ENCODE results near the gene STX1A.
"Not testable (repeated sequence)": the region's sequence is repeated elsewhere in the genome, so short reads cannot be mapped to it uniquely, and the experiment has no call there.

The STX1A gene

GRCh38 chr7:73680501-73680900 is 39.0 kb downstream of the STX1A start:
- no peak for DNase-seq

- DNase-seq: no peak
These were observed 39.8 kb downstream of the STX1A start for GRCh38 chr7:73679709-73680108.

DNA sequence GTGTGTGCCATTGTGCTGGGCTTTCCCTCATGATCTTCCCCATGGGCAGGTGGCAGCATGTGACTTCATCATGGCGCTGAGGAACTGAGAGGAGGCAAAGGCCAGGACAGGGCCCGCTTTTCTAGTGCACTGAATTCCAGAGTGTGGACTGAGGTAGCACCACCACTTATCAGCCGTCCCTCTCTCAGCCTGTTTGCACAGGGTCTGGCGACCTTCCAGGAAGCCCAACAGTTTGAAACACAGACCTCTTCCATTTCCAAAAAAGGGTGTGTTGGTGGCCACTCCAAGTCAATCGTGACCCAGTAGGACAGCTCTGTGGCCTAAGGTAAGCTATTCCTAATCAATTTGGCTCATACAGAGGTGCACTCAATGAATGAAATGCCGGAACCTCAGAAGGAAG is 40.6 kb downstream of the STX1A start:
- no peak for DNase-seq

GRCh38 chr7:73676062-73676461 is 43.4 kb downstream of the STX1A start:
- not testable (repeated sequence) for DNase-seq

DNA sequence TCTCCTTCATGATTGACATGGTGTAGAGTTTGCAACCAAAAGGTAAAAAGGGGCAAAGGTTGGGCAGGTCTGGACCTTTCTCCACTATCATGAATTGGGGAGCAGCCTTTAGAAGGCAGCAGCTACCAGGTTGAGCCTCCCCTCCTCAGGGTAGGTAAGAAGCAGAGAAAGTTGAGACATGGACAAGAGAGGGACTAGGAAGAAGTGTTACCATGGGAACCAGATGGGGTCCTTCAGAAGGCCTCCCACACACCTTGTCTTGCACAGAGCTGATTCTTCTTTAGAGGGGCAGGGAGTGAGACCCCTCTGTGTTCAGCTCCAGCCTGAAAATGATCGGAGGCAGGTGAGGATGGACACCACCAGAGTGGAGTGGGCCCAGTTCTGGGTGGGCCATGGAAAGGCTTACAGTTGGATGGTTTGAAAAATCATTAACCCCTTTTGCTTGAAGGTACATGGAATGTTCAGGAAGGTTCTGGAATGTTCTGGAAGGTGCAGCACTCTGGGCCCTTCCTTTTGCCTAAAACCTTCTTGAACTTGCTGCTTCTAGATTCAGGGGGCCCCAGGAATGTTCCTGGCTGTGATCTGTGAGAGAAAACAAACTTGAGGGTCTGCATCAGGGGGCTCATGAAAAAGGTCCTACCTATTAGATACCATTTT is 44.9 kb downstream of the STX1A start:
- DNase-seq: no peak

- no peak for DNase-seq
These were observed 47.5 kb downstream of the STX1A start for GRCh38 chr7:73671857-73672445.

- no peak for DNase-seq
These were observed 48.2 kb downstream of the STX1A start for GRCh38 chr7:73671322-73671661.

DNA sequence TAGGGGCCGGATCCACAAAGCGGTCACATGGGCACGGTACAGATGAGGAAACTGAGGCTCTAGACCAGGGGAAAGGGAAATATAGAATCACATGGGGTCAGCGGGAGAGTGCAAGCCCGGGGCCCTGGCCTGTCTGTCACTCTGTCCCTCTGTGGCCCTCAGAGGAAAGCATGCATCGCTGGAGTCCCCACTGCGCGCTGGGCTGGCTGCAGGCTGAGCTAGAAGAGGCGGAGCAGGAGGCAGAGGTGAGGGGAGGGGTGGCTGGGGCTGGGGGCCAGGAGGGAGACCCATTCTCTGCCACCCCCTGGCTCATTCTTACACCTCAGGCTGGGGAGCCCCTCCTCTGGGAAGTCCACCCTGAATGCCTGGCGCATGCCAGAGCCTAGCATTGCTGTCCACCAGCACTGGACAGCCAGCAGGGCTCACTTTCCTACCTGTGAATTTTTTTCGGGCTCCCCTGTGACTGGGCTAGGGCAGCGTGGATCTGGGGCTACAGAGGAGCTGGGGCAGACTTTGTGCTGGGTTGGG is 49.5 kb downstream of the STX1A start:
- DNase-seq: no peak

GRCh38 chr7:73669288-73669701 is 50.2 kb downstream of the STX1A start:
- no peak for DNase-seq

GRCh38 chr7:73668886-73669230 is 50.6 kb downstream of the STX1A start:
- no peak for DNase-seq

DNA sequence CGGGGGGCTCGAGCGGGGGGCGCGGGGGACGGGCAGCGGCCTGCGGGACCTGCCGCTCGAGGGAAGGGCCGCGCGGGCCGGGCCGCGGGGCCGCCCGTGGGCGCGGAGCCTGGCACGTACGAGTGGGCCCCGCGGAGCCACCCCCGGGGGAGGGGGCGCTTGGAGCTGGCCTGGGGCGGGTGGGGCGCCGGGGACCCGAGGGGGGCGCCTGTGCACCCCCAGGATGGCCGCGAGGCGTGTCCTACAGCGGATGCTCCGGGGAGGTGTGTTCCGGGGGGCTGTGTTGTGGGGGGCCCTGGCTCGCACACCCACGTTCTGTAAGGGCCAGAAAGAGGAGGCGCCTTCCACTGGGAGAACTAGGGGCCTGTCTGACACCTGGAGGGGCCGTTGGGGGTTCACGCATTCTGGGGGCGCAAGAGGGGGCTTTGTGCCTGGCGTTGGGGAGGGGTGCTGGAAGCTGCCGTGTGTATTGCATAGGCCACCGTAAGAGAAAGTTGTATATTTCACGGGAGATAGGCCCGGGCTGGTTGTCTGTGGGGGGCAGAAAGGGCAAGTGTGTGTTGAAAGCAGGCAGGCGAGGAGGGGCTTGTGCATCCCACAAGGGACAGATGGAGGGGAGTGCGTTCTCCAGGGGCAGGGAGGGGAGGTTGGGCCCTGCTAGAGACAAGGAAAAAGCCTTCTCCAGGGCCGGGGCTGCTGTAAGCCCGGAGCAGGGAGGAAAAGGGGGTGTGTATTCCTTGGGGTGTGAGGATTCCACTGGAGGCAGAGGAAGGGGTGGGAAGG is 51.2 kb downstream of the STX1A start:
- no peak for DNase-seq

GRCh38 chr7:73667344-73668102 is 51.9 kb downstream of the STX1A start, which contains the start of gene VPS37D:
TSS of gene VPS37D (plus strand) at chr7:73667831. CDS start at chr7:73667959, 128 bp downstream.
- DNase-seq: peak; percentile 94

DNA sequence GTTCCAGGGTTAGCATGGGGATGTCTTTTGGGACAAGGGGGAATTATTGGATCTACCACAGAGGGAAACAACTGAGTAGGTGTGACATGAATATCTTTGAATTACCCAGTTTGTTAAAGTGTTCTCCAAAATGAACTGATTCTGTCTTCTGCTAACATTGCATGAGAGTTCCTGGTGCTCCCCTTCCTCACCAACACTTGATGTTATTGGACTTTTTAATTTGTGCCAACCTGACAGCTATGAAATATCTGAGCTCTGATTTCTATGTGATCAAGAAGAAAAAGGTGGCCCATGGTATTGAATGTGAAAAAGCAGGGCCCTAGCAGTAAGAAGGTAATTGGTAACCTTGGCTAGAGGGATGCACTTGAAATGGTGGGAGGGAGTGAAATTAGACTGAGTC is 56.4 kb downstream of the STX1A start:
- DNase-seq: no peak

- not testable (repeated sequence) for DNase-seq
These were observed 58.9 kb downstream of the STX1A start for GRCh38 chr7:73660594-73660993.

- DNase-seq: no peak
These were observed 59.5 kb downstream of the STX1A start for GRCh38 chr7:73659983-73660382.

DNA sequence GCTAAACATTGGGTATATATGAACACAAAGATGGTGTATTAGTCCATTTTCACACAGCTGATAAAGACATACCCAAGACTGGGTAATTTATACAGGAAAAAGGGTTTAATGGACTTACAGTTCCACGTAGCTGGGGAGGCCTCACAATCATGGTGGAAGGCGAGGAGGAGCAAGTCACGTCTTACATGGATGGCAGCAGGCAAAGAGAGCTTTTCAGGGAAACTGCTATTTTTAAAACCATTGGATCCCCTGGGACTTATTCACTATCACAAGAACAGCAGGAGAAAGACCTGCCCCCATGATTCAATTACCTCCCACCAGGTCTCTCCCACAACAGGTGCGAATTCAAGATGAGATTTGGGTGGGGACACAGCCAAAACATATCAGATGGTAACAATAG is 64.2 kb downstream of the STX1A start:
- not testable (repeated sequence) for DNase-seq

- DNase-seq: no peak
These were observed 66.9 kb downstream of the STX1A start for GRCh38 chr7:73652541-73652949.

- DNase-seq: no peak
These were observed 68.9 kb downstream of the STX1A start for GRCh38 chr7:73650524-73650923.

- no peak for DNase-seq
These were observed 69.9 kb downstream of the STX1A start for GRCh38 chr7:73649576-73649975.
